GM20000 (cell line): ENCODE measurements around the gene SYT1.

ENCODE experiments used
- DNase-seq: peaks from one replicate; pipeline ENCODE4 v3.0.0; 2012; ENCODE audit warnings: low spot score
- TF ChIP-seq, protein P1 (sequence below): IDR thresholded peaks from 2 replicates; pipeline ENCODE4 v1.5.1; 2012; ENCODE audit warnings: mild to moderate bottlenecking, control low read depth; ENCODE audit errors: extremely low read depth, missing control alignments

Gene SYT1

DNA sequence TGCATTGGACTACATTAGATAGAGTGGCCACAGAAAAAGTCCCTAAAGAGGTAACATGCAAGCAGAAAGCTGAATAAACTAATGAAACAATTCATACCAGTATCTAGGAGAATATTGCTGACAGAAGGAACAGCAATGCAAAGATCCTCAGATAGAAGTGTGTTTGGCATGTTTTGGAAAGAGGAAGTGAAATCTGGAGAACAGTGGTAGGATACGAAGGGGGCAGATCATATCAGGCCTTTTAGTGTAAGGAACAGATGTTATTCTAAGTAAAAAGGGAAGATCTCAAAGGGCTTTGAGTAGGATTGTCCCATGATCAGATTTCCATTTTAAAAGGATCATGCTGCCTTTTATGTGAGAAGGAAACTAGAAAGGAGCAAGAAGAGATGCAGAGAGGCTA, 483.3 kb downstream of the SYT1 start:
- no peak for DNase-seq
- TF ChIP-seq, protein P1, sequence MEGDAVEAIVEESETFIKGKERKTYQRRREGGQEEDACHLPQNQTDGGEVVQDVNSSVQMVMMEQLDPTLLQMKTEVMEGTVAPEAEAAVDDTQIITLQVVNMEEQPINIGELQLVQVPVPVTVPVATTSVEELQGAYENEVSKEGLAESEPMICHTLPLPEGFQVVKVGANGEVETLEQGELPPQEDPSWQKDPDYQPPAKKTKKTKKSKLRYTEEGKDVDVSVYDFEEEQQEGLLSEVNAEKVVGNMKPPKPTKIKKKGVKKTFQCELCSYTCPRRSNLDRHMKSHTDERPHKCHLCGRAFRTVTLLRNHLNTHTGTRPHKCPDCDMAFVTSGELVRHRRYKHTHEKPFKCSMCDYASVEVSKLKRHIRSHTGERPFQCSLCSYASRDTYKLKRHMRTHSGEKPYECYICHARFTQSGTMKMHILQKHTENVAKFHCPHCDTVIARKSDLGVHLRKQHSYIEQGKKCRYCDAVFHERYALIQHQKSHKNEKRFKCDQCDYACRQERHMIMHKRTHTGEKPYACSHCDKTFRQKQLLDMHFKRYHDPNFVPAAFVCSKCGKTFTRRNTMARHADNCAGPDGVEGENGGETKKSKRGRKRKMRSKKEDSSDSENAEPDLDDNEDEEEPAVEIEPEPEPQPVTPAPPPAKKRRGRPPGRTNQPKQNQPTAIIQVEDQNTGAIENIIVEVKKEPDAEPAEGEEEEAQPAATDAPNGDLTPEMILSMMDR: no peak

DNA sequence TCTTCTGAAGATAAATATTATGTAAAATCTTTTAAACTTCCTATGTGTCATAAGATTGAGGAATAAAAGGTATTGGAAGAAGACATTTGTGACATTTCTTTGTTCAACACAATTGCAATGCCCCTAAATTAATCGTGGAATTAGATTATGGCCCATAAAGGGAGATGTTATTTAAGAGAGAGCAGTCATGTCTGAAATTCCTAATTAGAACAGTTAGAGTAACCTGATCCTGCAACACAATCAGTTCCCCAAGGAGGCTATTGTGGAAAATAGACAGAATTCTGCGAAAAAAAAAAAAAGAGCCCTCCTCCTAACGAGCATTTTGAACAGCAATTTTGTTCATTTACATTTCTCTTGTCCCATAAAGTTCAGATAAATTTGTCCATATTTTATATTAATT, 486.7 kb downstream of the SYT1 start:
- TF ChIP-seq, protein P1: no peak

DNA sequence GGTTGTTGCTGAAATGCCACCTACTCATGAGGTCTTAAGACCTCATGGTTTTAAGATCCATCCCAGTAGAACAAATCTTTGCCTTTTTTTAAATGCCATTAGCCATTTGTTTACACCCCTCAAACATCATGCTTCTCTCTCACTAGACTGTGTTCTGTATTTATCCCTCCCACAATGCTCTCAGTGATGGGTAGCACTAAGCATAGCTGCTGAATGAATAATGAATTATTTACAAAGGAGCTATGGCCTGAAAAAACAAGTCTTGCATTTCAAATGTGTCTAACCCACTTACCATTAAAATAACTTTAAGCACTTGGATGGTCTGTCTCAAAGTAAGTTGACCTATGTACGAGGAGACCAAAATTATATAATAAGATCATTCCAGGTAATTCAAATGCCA, 491.6 kb downstream of the SYT1 start:
- TF ChIP-seq, protein P1: no peak
- DNase-seq: no peak

More for the DNA sequence above, 486.7 kb downstream of the SYT1 start:
- no peak for DNase-seq

DNA sequence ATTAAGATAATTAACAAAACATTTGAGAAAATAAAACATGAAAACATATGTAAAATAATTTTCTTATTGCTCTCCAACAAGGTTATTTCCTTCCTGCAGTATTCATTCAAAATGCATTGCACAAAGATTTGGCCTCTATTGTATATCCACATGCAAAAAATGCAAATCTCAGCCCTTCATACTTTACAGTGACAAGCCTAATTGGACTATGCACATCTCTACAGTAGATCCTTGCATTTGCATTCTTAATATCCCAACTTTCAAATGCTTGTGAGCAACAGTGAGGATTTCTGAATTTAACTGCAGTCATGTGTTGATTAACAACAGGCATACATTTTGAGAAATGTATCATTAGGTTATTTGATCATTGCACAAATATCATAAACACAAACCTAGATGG, 492.5 kb downstream of the SYT1 start:
- no peak for DNase-seq
- TF ChIP-seq, protein P1: no peak

DNA sequence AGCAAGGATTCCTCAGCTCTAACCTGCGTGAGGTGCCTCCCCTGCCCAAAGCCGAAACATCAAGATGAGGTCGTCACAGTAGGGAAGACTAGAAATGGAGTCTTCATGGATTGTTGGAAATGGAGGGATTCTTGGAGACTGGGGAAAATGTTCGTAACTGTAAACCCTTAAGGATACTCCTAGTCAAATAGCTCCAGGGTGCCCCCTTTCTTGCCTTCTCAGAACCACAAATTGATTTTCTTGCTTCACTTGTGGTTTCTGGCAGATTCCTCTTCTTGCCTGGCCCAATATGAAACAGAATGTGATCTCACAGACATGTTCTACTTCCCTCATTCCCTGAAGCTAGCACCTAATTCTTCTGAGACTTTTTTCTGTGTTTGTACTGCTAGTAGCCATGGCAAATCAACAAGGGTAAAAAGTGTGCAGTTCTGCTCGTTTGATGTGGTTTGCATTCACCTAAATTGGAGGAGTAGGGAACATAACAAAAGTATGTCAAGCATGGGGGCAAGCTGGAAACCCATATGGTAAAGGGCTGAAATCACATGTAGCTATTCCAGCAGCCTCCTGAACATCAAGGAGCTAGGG, 494.2 kb downstream of the SYT1 start:
- no peak for DNase-seq
- TF ChIP-seq, protein P1: no peak

DNA sequence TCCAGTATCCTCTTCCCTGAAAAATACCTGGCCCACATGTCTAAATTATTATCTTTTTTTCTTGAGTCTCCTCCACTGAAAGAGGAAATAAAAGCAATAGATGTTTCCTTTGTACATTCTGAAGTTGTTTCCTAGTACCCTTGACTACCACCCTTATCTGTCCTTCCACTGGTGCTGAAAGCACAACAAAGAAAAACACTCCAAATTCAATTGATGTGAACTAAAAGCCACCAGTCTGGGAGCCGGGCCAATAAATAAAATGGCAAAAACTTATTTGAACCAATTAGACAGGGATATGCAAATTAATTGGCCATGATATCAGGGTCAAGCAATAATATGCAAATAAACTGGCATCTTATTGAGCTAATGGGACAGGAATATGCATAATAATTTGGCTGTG, 495.7 kb downstream of the SYT1 start:
- TF ChIP-seq, protein P1: no peak
- no peak for DNase-seq

DNA sequence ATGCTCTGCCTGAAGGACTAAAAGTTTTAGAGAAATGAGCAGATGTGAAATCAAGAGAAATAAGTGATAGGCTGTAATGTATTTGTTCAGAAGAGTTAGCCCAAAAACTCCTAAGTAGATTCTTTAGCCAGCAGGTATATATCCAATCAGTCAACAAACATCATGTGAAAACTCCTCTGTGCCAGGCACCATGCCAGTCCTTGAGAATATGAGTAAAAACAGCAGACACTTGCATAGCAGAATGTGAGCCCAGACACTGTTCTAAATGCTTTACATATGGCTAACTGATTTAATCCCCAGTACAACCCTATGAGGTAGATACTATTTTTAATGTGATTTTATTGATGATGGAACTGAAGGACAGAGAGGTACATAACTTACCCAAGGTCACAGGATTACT, 496.4 kb downstream of the SYT1 start:
- DNase-seq: no peak
- TF ChIP-seq, protein P1: no peak
